H1 (cell line): Measurements from ENCODE around the gene ARPC4. TPM values are rescaled to one million over a fixed set of nuclear protein-coding genes. Genes with fewer than 3 reads are reported as not detected.

ENCODE experiments used
- CTCF ChIA-PET: fragments of 300-600 bp; sonication (Branson Sonifier 250); formaldehyde crosslinking; loops from one replicate; lab custom pipeline; 2021; ENCODE audit not compliant: partially characterized antibody; lab: Charles Lee
- POLR2A ChIA-PET: fragments of 300-600 bp; sonication (Branson Sonifier 250); formaldehyde crosslinking; loops from one replicate; lab custom pipeline; 2021; ENCODE audit warnings: inconsistent platforms; ENCODE audit not compliant: partially characterized antibody; lab: Charles Lee
- DNase-seq, 2 experiments: peaks; one replicate each; pipeline versions ENCODE4 v3.0.0 to v3.0.0-alpha.2; 2010 to 2022; ENCODE audit warnings: low spot score in 2 of 2, low read depth in 1 of 2, mixed read lengths in 1 of 2
- FAIRE-seq: peaks from 2 replicates; lab custom pipeline; 2011; peaks lifted over from hg19 to GRCh38; lab: Jason Lieb, UNC
- H2AFZ ChIP-seq: 2 replicates; pipeline ENCODE4 v1.8.1; 2012; ENCODE audit warnings: low read length, inconsistent platforms
- H2AK5ac ChIP-seq: 2 replicates; pipeline ENCODE4 v1.6.1; 2013; ENCODE audit warnings: low read depth, low read length
- H2BK120ac ChIP-seq: replicated peaks from 2 replicates; pipeline ENCODE3; 2013; ENCODE audit warnings: low read depth, low read length, inconsistent platforms
- H2BK12ac ChIP-seq: 2 replicates; pipeline ENCODE4 v1.6.1; 2013; ENCODE audit warnings: low read depth, low read length
- H2BK15ac ChIP-seq: 2 replicates; pipeline ENCODE4 v1.6.1; 2013; ENCODE audit warnings: low read length
- H2BK20ac ChIP-seq: 2 replicates; pipeline ENCODE4 v1.6.1; 2013; ENCODE audit warnings: low read length
- H2BK5ac ChIP-seq: 2 replicates; pipeline ENCODE4 v1.6.1; 2013; ENCODE audit warnings: low read depth, low read length
- H3K14ac ChIP-seq: 2 replicates; pipeline ENCODE4 v1.6.1; 2013; ENCODE audit warnings: inconsistent platforms; ENCODE audit not compliant: insufficient read length
- H3K18ac ChIP-seq: 2 replicates; pipeline ENCODE4 v1.6.1; 2013; ENCODE audit warnings: low read length; ENCODE audit errors: extremely low read depth
- H3K23ac ChIP-seq: 2 replicates; pipeline ENCODE4 v1.6.1; 2013; ENCODE audit warnings: inconsistent platforms; ENCODE audit not compliant: insufficient read length
- H3K23me2 ChIP-seq: 2 replicates; pipeline ENCODE4 v1.6.1; 2013; ENCODE audit warnings: low read depth, low read length
- H3K27ac ChIP-seq: 2 replicates; pipeline ENCODE4 v1.6.1; 2011; ENCODE audit warnings: low read depth, low read length, inconsistent platforms
- H3K27me3 ChIP-seq, 4 experiments: replicated peaks in 1 of 4; 1 replicate in 1 of 4; 2 replicates in 3 of 4; pipeline versions ENCODE4 v1.6.1 to v1.8.1; 2011 to 2013; ENCODE audit warnings: low read length in 3 of 4, mild to moderate bottlenecking in 3 of 4, inconsistent platforms in 2 of 4, mixed read lengths in 2 of 4, moderate library complexity in 1 of 4; ENCODE audit not compliant: control insufficient read depth in 3 of 4, insufficient read depth in 3 of 4; ENCODE audit errors: extremely low read depth in 1 of 4
- H3K36me3 ChIP-seq, 4 experiments: 2 replicates each; pipeline versions ENCODE4 v1.6.1 to v1.8.1; 2011 to 2013; ENCODE audit warnings: mild to moderate bottlenecking in 4 of 4, low read length in 3 of 4, moderate library complexity in 2 of 4, control low read depth in 1 of 4, inconsistent platforms in 1 of 4; ENCODE audit not compliant: insufficient read depth in 4 of 4, control insufficient read depth in 2 of 4
- H3K4ac ChIP-seq: replicated peaks from 2 replicates; pipeline ENCODE3; 2013; ENCODE audit warnings: low read length, low read depth, mixed read lengths, inconsistent platforms; ENCODE audit not compliant: insufficient read length
- H3K4me1 ChIP-seq, 4 experiments: replicated peaks in 1 of 4; 1 replicate in 1 of 4; 2 replicates in 3 of 4; pipeline versions ENCODE4 v1.6.1 to v1.8.1; 2011 to 2013; ENCODE audit warnings: low read length in 3 of 4, inconsistent platforms in 2 of 4, mixed read lengths in 1 of 4; ENCODE audit not compliant: insufficient read depth in 4 of 4, control insufficient read depth in 3 of 4
- H3K4me2 ChIP-seq, 2 experiments: 2 replicates each; pipeline versions ENCODE4 v1.6.1 to v1.8.1; 2011 to 2013; ENCODE audit warnings: low read depth in 2 of 2, low read length in 2 of 2, control low read depth in 1 of 2, inconsistent platforms in 1 of 2, mild to moderate bottlenecking in 1 of 2; ENCODE audit not compliant: insufficient read depth in 1 of 2
- H3K4me3 ChIP-seq, 4 experiments: fragments of 200-600, 300-600 bp in 1 of 4; sonication (generic), shearing (Covaris generic), sonication (Bioruptor Twin) in 1 of 4; 2 replicates each; pipeline versions ENCODE4 v1.5.1 to v1.8.1; 2011 to 2016; ENCODE audit warnings: low read length in 4 of 4, low read depth in 3 of 4, control low read depth in 2 of 4, inconsistent platforms in 2 of 4, mild to moderate bottlenecking in 2 of 4, mixed read lengths in 1 of 4, moderate library complexity in 1 of 4; ENCODE audit not compliant: insufficient read depth in 2 of 4; ENCODE audit errors: extremely low read depth in 1 of 4
- H3K56ac ChIP-seq: replicated peaks from 2 replicates; pipeline ENCODE3; 2013; ENCODE audit warnings: low read depth, mild to moderate bottlenecking, mixed read lengths, low read length, inconsistent platforms; ENCODE audit not compliant: insufficient read length
- H3K79me1 ChIP-seq: 2 replicates; pipeline ENCODE4 v1.6.1; 2013; ENCODE audit warnings: low read depth, low read length, control low read depth
- H3K79me2 ChIP-seq, 2 experiments: 2 replicates each; pipeline versions ENCODE4 v1.6.1 to v1.8.1; 2012 to 2013; ENCODE audit warnings: low read length in 2 of 2, mild to moderate bottlenecking in 2 of 2, inconsistent platforms in 1 of 2; ENCODE audit not compliant: insufficient read depth in 2 of 2, control insufficient read depth in 1 of 2
- H3K9ac ChIP-seq, 4 experiments: replicated peaks in 1 of 4; 1 replicate in 1 of 4; 2 replicates in 3 of 4; pipeline versions ENCODE4 v1.6.1 to v1.8.1; 2011 to 2013; ENCODE audit warnings: low read depth in 3 of 4, low read length in 3 of 4, control low read depth in 2 of 4, mild to moderate bottlenecking in 2 of 4, moderate library complexity in 2 of 4, inconsistent platforms in 1 of 4; ENCODE audit errors: extremely low read depth in 1 of 4
- H3K9me3 ChIP-seq, 2 experiments: 2 replicates each; pipeline versions ENCODE4 v1.6.1 to v1.8.1; 2012 to 2013; ENCODE audit warnings: mild to moderate bottlenecking in 2 of 2, moderate library complexity in 2 of 2, control low read depth in 1 of 2, inconsistent platforms in 1 of 2, low read depth in 1 of 2, low read length in 1 of 2, mixed read lengths in 1 of 2; ENCODE audit not compliant: insufficient read depth in 2 of 2
- H4K20me1 ChIP-seq, 2 experiments: replicated peaks in 1 of 2; 2 replicates each; pipeline versions ENCODE3 to v1.8.1; 2011 to 2013; ENCODE audit warnings: inconsistent platforms in 2 of 2, low read length in 2 of 2, mild to moderate bottlenecking in 1 of 2; ENCODE audit not compliant: insufficient read depth in 2 of 2, control insufficient read depth in 1 of 2
- H4K5ac ChIP-seq: 2 replicates; pipeline ENCODE4 v1.6.1; 2013; ENCODE audit warnings: low read length, low read depth, mixed read lengths, inconsistent platforms; ENCODE audit not compliant: insufficient read length
- H4K8ac ChIP-seq: 2 replicates; pipeline ENCODE4 v1.8.0; 2013; ENCODE audit warnings: mild to moderate bottlenecking, moderate library complexity, low read length, inconsistent platforms; ENCODE audit not compliant: insufficient read depth; ENCODE audit errors: extremely low read depth
- H4K91ac ChIP-seq: replicated peaks from 2 replicates; pipeline ENCODE3; 2013; ENCODE audit warnings: low read length, mixed read lengths, inconsistent platforms; ENCODE audit not compliant: insufficient read length
- BACH1 ChIP-seq: IDR thresholded peaks from 2 replicates; pipeline ENCODE4 v1.6.1; 2012; ENCODE audit warnings: low read length, improper control_type of control experiment
- CBX5 ChIP-seq: fragments of 300-800, 300-1000 bp; sonication (generic); IDR thresholded peaks from 2 replicates; pipeline ENCODE4 v1.7.1; 2016; ENCODE audit warnings: antibody characterized with exemption, low read length, low read depth
- CEBPB ChIP-seq: IDR thresholded peaks from 2 replicates; pipeline ENCODE4 v1.6.1; 2012; ENCODE audit warnings: low read depth, low read length
- CREB1 ChIP-seq: IDR thresholded peaks from 2 replicates; pipeline ENCODE4 v1.6.1; 2012; ENCODE audit warnings: inconsistent platforms
- EGR1 ChIP-seq: IDR thresholded peaks from 2 replicates; pipeline ENCODE4 v1.6.1; 2011; ENCODE audit warnings: low read depth, low read length, borderline replicate concordance
- KDM1A ChIP-seq: fragments of 200-600, 300-600 bp; sonication (generic); IDR thresholded peaks from 2 replicates; pipeline ENCODE4 v1.7.1; 2016; ENCODE audit warnings: mild to moderate bottlenecking, low read length, borderline replicate concordance
- NANOG ChIP-seq: IDR thresholded peaks from 2 replicates; pipeline ENCODE4 v1.6.1; 2011; ENCODE audit warnings: low read length, low read depth, mild to moderate bottlenecking, inconsistent platforms; ENCODE audit not compliant: insufficient read depth, poor library complexity, severe bottlenecking
- NRF1 ChIP-seq: IDR thresholded peaks from 2 replicates; pipeline ENCODE4 v1.6.1; 2011; ENCODE audit warnings: mild to moderate bottlenecking, low read depth, low read length, improper control_type of control experiment
- RBBP5 ChIP-seq: IDR thresholded peaks from 2 replicates; pipeline ENCODE4 v1.7.1; 2012; ENCODE audit warnings: low read depth, mild to moderate bottlenecking, inconsistent platforms, low read length, moderate library complexity, borderline replicate concordance
- SUZ12 ChIP-seq: fragments of 200-600 bp; sonication (generic); IDR thresholded peaks from 2 replicates; pipeline ENCODE4 v1.6.1; 2012; ENCODE audit warnings: mild to moderate bottlenecking, inconsistent platforms, low read length, moderate library complexity, mixed read lengths
- TEAD4 ChIP-seq: IDR thresholded peaks from 2 replicates; pipeline ENCODE4 v1.6.1; 2012; ENCODE audit warnings: low read depth, low read length, inconsistent platforms, mixed read lengths
- WGBS, 2 experiments: shearing (Covaris generic) in 1 of 2; methylation state at CpG; one replicate each; pipeline versions ENCODE4 v1.1.6 to v1.1.7; 2013 to 2015; ENCODE audit warnings: low lambda C conversion rate in 2 of 2, mixed read lengths in 2 of 2, inconsistent platforms in 1 of 2, low coverage in 1 of 2, missing lambda C conversion rate in 1 of 2; ENCODE audit not compliant: insufficient replicate concordance in 2 of 2, insufficient coverage in 1 of 2, insufficient read length in 1 of 2; ENCODE audit errors: extremely low coverage in 1 of 2, missing lambda C conversion rate in 1 of 2; 5-methylcytosine and 5-hydroxymethylcytosine counted together
- polyA plus RNA-seq, 7 experiments: library from polyadenylated mRNA; depleted of rRNA in 3 of 7; stranded (reverse) in 5 of 7; unstranded in 2 of 7; fragments of >200 nt in 5 of 7; fragments of 200-250 nt in 2 of 7; gene quantifications; 1 replicate in 5 of 7; 2 replicates in 1 of 7; 4 replicates in 1 of 7; pipeline versions ENCODE4 v1.2.1 to v1.2.3, GENCODE V29; 2011 to 2013; ENCODE audit warnings: missing spikeins in 2 of 7, mixed read lengths in 2 of 7
- total RNA-seq: library from RNA; stranded (reverse); fragmentation: NEBNext Ultra II Directional; extraction: Animal tissue kit (Norgen Biotek cat#: 25700); gene quantifications from 2 replicates; pipeline ENCODE4 v1.2.1, GENCODE V29; 2021

The ARPC4 gene
- total and polyA plus RNA-seq, 2 of the 8 experiments (the other 6 are each of a cell fraction or from before 2014, with no cell fraction given) = 138 to 154 TPM

DNA sequence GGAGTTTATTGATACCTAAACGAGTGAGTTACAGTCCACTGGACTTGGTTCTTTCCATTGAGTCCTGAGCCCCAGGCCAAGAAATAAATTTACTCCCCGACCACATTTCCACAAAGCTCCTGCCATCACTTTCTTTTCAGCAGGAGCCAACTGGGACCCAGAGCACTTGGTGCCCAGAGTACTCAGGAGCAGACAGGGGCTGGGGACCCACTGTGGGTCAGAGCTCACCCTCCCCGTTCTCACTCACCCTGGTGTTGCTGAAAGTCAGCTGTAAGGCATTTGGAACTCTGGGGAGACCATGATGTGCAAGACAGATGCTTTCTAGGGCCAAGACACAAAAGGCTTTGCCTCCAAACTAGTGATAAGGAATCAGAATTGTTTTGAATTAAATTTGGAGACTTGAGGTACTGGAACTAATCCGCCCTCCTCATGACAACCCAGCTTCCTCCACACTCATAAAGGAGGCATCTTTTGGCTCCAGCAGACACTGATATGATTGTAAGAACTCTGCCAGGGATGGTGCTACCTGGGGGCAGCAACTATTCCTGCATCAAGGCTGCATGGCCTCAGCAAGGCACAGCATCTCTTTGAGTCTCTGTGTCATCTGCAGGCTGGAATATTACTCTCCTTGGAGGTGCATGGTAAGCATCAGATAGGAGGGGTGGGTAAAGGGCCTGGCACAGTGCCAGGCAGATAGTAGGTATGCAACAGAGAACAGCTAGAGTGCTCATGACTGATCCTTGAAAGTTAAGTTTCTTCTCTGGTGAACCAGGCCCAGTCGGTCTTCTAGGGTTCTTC, 15.8 kb upstream of the ARPC4 start:
- H2BK15ac ChIP-seq = no peak overlapping the region
- H3K79me2 ChIP-seq = no peaks in the 10 kb centered on the region
- H4K20me1 ChIP-seq = no peaks in the 10 kb centered on the region
- no peak for DNase-seq
- H2BK12ac ChIP-seq = no peak overlapping the region
- POLR2A ChIA-PET = interaction anchor here (0.6 to 2.8 kb wide), 11 partner anchors 8 to 80 kb away, joined by 3 to 10 read pairs (median 4); partner anchors contain the start of genes ARPC4, BRPF1 and TADA3
- no peak for TF ChIP-seq TEAD4
- TF ChIP-seq CBX5 = no peak
- TF ChIP-seq KDM1A = no peak
- no peak for TF ChIP-seq SUZ12
- TF ChIP-seq BACH1 = no peak
- TF ChIP-seq RBBP5 = no peak
- no peak for TF ChIP-seq NANOG
- no peak for TF ChIP-seq CREB1
- no peak for TF ChIP-seq CEBPB
- TF ChIP-seq NRF1 = no peak
- TF ChIP-seq EGR1 = no peak
- TF ChIP-seq, all 59 proteins: peak for 0
- no peaks in the 10 kb centered on the region for H3K9me3 ChIP-seq
- H2BK120ac ChIP-seq = no peak overlapping the region
- peaks cover under 1 to 8% (median 7%) of the 10 kb centered on the region in 4 experiments; a peak in 4 of 8 replicates for H3K36me3 ChIP-seq
- CTCF ChIA-PET = interaction anchor here (0.6 to 1.9 kb wide), 3 partner anchors 9 to 387 kb away, joined by 4 to 9 read pairs (median 4); partner anchors contain the start of gene OGG1
- 82 to 100% methylated on average over 1 to 5 of the region's 5 CpGs for WGBS, 2 experiments
- H3K23me2 ChIP-seq = no peaks in the 10 kb centered on the region; the same call in 1 of the 2 replicates
- H4K91ac ChIP-seq = no peak overlapping the region
- H2AK5ac ChIP-seq = no peak overlapping the region
- no peak overlapping the region for H3K18ac ChIP-seq
- H3K4me1 ChIP-seq = no peaks in the 10 kb centered on the region
- no peak overlapping the region for H3K27ac ChIP-seq
- no peak overlapping the region for H3K14ac ChIP-seq
- H3K9ac ChIP-seq = no peak overlapping the region
- H2BK5ac ChIP-seq = no peak overlapping the region
- peaks cover 1 to 11% (median 5%) of the 10 kb centered on the region in 4 experiments; a peak in 6 of 7 replicates for H3K27me3 ChIP-seq
- no peak overlapping the region for H3K4me2 ChIP-seq
- no peak overlapping the region for H3K56ac ChIP-seq
- H3K23ac ChIP-seq = no peak overlapping the region
- no peak overlapping the region for H4K8ac ChIP-seq
- no peak overlapping the region for H4K5ac ChIP-seq
- H2AFZ ChIP-seq = no peak overlapping the region
- no peaks in the 10 kb centered on the region for H3K79me1 ChIP-seq
- H3K4me3 ChIP-seq = no peak overlapping the region
- no peak for FAIRE-seq
- H3K4ac ChIP-seq = no peak overlapping the region
- no peak overlapping the region for H2BK20ac ChIP-seq
